B cell (primary cell): ENCODE results near the gene TBC1D22A. TPM values are rescaled to one million over a fixed set of nuclear protein-coding genes. Genes with fewer than 3 reads are reported as not detected.
A peak's percentile ranks its signal among the peaks of the same experiment; 100 is the strongest.

Experiments
- ATAC-seq: fragments of 200-7000 bp; cut with Tn5 transposase; one replicate; pipeline ENCODE4 v1.10.0; 2021; ENCODE audit warnings: low read depth, mild to moderate bottlenecking, moderate number of reproducible peaks, moderate library complexity
- CTCF ChIA-PET: fragments of 350-600 bp; sonication (Branson Sonifier 250); formaldehyde crosslinking; loops from one replicate; lab custom pipeline; 2021; ENCODE audit warnings: antibody characterized with exemption, inconsistent platforms; lab: Charles Lee
- POLR2A ChIA-PET: fragments of 350-600 bp; sonication (Branson Sonifier 250); formaldehyde crosslinking; loops from one replicate; lab custom pipeline; 2021; ENCODE audit warnings: antibody characterized with exemption; lab: Charles Lee
- DNase-seq: peaks from one replicate; pipeline ENCODE4 v3.0.0; 2013
- H2AFZ ChIP-seq: 2 replicates; pipeline ENCODE4 v1.6.1; 2012; ENCODE audit warnings: mild to moderate bottlenecking, low read depth, low read length; ENCODE audit not compliant: insufficient read depth, poor library complexity, severe bottlenecking
- H3K27ac ChIP-seq, 2 donors: 1 replicate in 1 of 2; 2 replicates in 1 of 2; pipeline ENCODE4 v1.5.1; 2012 to 2013; ENCODE audit warnings: low read length in 2 of 2, mild to moderate bottlenecking in 2 of 2, moderate library complexity in 1 of 2
- H3K27me3 ChIP-seq, 4 experiments: fragments of 200-600 bp in 1 of 4; sonication (generic) in 1 of 4; replicated peaks in 1 of 4; 1 replicate in 2 of 4; 2 replicates in 2 of 4; pipeline versions ENCODE4 v1.6.1 to v1.7.0; 2013 to 2016; ENCODE audit warnings: low read length in 3 of 4, mild to moderate bottlenecking in 2 of 4, mixed read lengths in 1 of 4, moderate library complexity in 1 of 4; ENCODE audit not compliant: insufficient read depth in 4 of 4, control insufficient read depth in 3 of 4; ENCODE audit errors: control extremely low read depth in 1 of 4
- H3K36me3 ChIP-seq, 2 experiments: replicated peaks in 1 of 2; 1 replicate in 1 of 2; 2 replicates in 1 of 2; pipeline versions ENCODE4 v1.6.1 to v1.7.1; 2013; ENCODE audit warnings: low read length in 1 of 2; ENCODE audit not compliant: insufficient read depth in 2 of 2, control insufficient read depth in 1 of 2; ENCODE audit errors: control extremely low read depth in 1 of 2, extremely low read depth in 1 of 2
- H3K4me1 ChIP-seq, 2 donors: fragments of 200-600 bp in 1 of 2; sonication (generic) in 1 of 2; 1 replicate in 1 of 2; 2 replicates in 1 of 2; pipeline versions ENCODE4 v1.5.1 to v1.6.1; 2013 to 2017; ENCODE audit warnings: low read length in 2 of 2; ENCODE audit not compliant: control insufficient read depth in 2 of 2, insufficient read depth in 2 of 2
- H3K4me2 ChIP-seq: replicated peaks from 2 replicates; pipeline ENCODE3; 2012; ENCODE audit warnings: mild to moderate bottlenecking, low read depth, low read length; ENCODE audit not compliant: poor library complexity, severe bottlenecking
- H3K4me3 ChIP-seq, 5 experiments: fragments of 200-600 bp in 1 of 5; sonication (generic) in 1 of 5; 1 replicate in 3 of 5; 2 replicates in 2 of 5; pipeline versions ENCODE4 v1.5.1 to v1.7.0; 2011 to 2016; ENCODE audit warnings: low read length in 4 of 5, mild to moderate bottlenecking in 4 of 5, low read depth in 2 of 5, control low read depth in 1 of 5, moderate library complexity in 1 of 5; ENCODE audit not compliant: insufficient read depth in 1 of 5; ENCODE audit errors: control extremely low read depth in 1 of 5, extremely low read depth in 1 of 5
- H3K79me2 ChIP-seq: fragments of 200-600 bp; sonication (generic); one replicate; pipeline ENCODE4 v1.6.0; 2016; ENCODE audit warnings: low read length; ENCODE audit not compliant: control insufficient read depth, insufficient read depth
- H3K9ac ChIP-seq: fragments of 200-600 bp; sonication (generic); 2 replicates; pipeline ENCODE4 v1.6.1; 2017; ENCODE audit warnings: mild to moderate bottlenecking, low read length, moderate library complexity
- H3K9me3 ChIP-seq, 3 donors: one replicate each; pipeline versions ENCODE4 v1.6.1 to v1.7.1; 2013; ENCODE audit warnings: low read length in 2 of 3; ENCODE audit not compliant: control insufficient read depth in 2 of 3, insufficient read depth in 1 of 3; ENCODE audit errors: control extremely low read depth in 1 of 3
- H4K20me1 ChIP-seq: 2 replicates; pipeline ENCODE4 v1.6.0; 2012; ENCODE audit warnings: mild to moderate bottlenecking, low read length; ENCODE audit not compliant: insufficient read depth, control insufficient read depth, poor library complexity, severe bottlenecking
- H3K27ac Mint-ChIP-seq: one replicate; pipeline ENCODE4 v1.8.0; 2021; ENCODE audit warnings: mixed read lengths
- H3K27me3 Mint-ChIP-seq: one replicate; pipeline ENCODE4 v1.8.0; 2021; ENCODE audit warnings: mixed read lengths
- H3K4me1 Mint-ChIP-seq: one replicate; pipeline ENCODE4 v1.8.0; 2021; ENCODE audit warnings: mixed read lengths
- H3K4me3 Mint-ChIP-seq: one replicate; pipeline ENCODE4 v1.8.0; 2021; ENCODE audit warnings: mixed read lengths
- H3K9me3 Mint-ChIP-seq: one replicate; pipeline ENCODE4 v1.8.0; 2022; ENCODE audit warnings: mixed read lengths; ENCODE audit not compliant: insufficient read depth
- CTCF ChIP-seq: fragments of 200-600 bp; IDR thresholded peaks from one replicate; pipeline ENCODE4 v1.8.0; 2022; ENCODE audit warnings: antibody characterized with exemption, mild to moderate bottlenecking
- EZH2 ChIP-seq: IDR thresholded peaks from 2 replicates; pipeline ENCODE4 v1.6.1; 2012; ENCODE audit warnings: borderline replicate concordance, low read depth, mild to moderate bottlenecking, moderate library complexity, low read length; ENCODE audit not compliant: insufficient read depth, poor library complexity, severe bottlenecking
- WGBS: methylation state at CpG from one replicate; pipeline ENCODE4 v1.1.5; 2013; ENCODE audit warnings: missing lambda C conversion rate; ENCODE audit not compliant: insufficient coverage; 5-methylcytosine and 5-hydroxymethylcytosine counted together
- intact Hi-C: fragments of 100-400 bp; cut with micrococcal nuclease; formaldehyde crosslinking; loops from one replicate; pipeline ENCODE4 v1.10.0; 2022
- polyA plus RNA-seq: library from polyadenylated mRNA; depleted of rRNA; stranded (reverse); fragments of >200 nt; gene quantifications from 2 replicates; pipeline ENCODE4 v1.2.3, GENCODE V29; 2012
- total RNA-seq, 2 donors: library from RNA; stranded (reverse); fragments of 120-200 nt in 1 of 2; gene quantifications; 1 replicate in 1 of 2; 2 replicates in 1 of 2; pipeline versions ENCODE4 v1.2.3 to v1.2.4, GENCODE V29; 2013 to 2022

TBC1D22A gene
- total and polyA plus RNA-seq, 2 donors (not counting 1 experiment from before 2014, with no cell fraction given): 73.8 to 128 TPM

GRCh38 chr22:47057916-47058585 is 295.6 kb downstream of the TBC1D22A start:
- Mint-ChIP-seq H3K9me3 (no peaks in the 10 kb centered on the region), H3K27ac (no peak overlapping the region), H3K4me1 (peaks cover 32% of the 10 kb centered on the region), H3K27me3 (no peaks in the 10 kb centered on the region), H3K4me3 (no peak overlapping the region)
- Histone ChIP-seq H4K20me1 (peaks cover 90% of the 10 kb centered on the region), H3K4me2 (no peak overlapping the region), H3K27ac (no peak overlapping the region), H3K9ac (no peak overlapping the region), H3K9me3 (no peaks in the 10 kb centered on the region), H3K4me3 (no peak overlapping the region), H3K36me3 (peaks cover 0 to 59% of the 10 kb centered on the region in 2 experiments), H2AFZ (no peak overlapping the region), H3K4me1 (peaks cover 0 to 9% of the 10 kb centered on the region in 2 donors), H3K27me3 (no peaks in the 10 kb centered on the region), H3K79me2 (peaks cover 61% of the 10 kb centered on the region)
- POLR2A ChIA-PET: no interaction called here
- intact Hi-C loops: no loop called here
- no peak for ATAC-seq
- TF ChIP-seq EZH2 (no peak), CTCF (no peak)
- CTCF ChIA-PET: interaction anchor here (0.6 kb wide), 1 partner anchor 16 kb away, joined by 3 read pairs; no protein-coding TSS in a partner anchor
- no peak for DNase-seq
- WGBS: 98% methylated on average over 16 of the region's 16 CpGs

- no peak overlapping the region for H3K9ac ChIP-seq
- intact Hi-C loops: no loop called here
- no peak overlapping the region for H3K4me3 ChIP-seq
- peaks cover 0 to 9% of the 10 kb centered on the region in 2 donors for H3K4me1 ChIP-seq
- DNase-seq (no peak), ATAC-seq (no peak)
- peaks cover 0 to 65% of the 10 kb centered on the region in 2 experiments for H3K36me3 ChIP-seq
- ChIA-PET POLR2A (no interaction called here), CTCF (no interaction called here)
- peaks cover 61% of the 10 kb centered on the region for H3K79me2 ChIP-seq
- no peak overlapping the region for H3K27ac ChIP-seq
- Mint-ChIP-seq H3K4me1 (peaks cover 32% of the 10 kb centered on the region), H3K27ac (peak overlapping the region; percentile 8), H3K4me3 (peak overlapping the region; percentile 11), H3K27me3 (no peaks in the 10 kb centered on the region), H3K9me3 (no peaks in the 10 kb centered on the region)
- H3K4me2 ChIP-seq: no peak overlapping the region
- H3K27me3 ChIP-seq: no peaks in the 10 kb centered on the region
- H3K9me3 ChIP-seq: no peaks in the 10 kb centered on the region
- TF ChIP-seq CTCF (no peak), EZH2 (no peak)
- peaks cover 90% of the 10 kb centered on the region for H4K20me1 ChIP-seq
- H2AFZ ChIP-seq: no peak overlapping the region
- 91% methylated on average over 8 of the region's 15 CpGs for WGBS
Observed at GRCh38 chr22:47059076-47059475, 296.6 kb downstream of the TBC1D22A start.
